ENCODE measurements around the gene LMAN1L.
A peak's percentile ranks its signal among the peaks of the same experiment; 100 is the strongest.
"Not testable (repeated sequence)": the region's sequence is repeated elsewhere in the genome, so short reads cannot be mapped to it uniquely, and the experiment has no call there.

LMAN1L gene

DNA sequence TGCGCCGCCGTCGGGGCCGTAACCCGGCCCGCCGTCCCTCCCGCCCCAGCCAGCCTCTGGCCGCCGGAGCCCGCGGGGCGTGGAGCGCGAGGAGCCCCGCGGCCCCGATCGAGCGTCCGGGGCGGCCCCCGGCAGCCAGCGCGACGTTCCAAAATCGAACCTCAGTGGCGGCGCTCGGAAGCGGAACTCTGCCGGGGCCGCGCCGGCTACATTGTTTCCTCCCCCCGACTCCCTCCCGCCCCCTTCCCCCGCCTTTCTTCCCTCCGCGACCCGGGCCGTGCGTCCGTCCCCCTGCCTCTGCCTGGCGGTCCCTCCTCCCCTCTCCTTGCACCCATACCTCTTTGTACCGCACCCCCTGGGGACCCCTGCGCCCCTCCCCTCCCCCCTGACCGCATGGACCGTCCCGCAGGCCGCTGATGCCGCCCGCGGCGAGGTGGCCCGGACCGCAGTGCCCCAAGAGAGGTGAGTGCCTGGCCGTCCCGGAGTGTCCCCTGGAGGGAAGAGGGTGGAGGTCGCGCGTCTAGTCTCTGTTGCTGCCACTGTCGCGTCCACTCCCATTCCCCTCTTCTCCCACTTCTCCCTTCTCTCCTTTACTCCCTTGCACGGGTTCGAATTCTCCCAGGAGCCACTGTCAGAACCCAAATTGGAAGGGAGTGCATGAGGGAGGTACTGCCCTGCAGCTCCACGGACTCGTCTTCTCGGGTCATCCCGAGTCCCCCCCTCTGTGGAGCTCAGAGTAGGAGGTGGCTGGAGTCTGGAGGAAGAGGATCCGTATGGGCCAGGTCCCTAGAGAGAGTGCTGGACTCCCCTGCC, 30.2 kb upstream of the LMAN1L start:
- peak; percentile 3 for DNase-seq

DNA sequence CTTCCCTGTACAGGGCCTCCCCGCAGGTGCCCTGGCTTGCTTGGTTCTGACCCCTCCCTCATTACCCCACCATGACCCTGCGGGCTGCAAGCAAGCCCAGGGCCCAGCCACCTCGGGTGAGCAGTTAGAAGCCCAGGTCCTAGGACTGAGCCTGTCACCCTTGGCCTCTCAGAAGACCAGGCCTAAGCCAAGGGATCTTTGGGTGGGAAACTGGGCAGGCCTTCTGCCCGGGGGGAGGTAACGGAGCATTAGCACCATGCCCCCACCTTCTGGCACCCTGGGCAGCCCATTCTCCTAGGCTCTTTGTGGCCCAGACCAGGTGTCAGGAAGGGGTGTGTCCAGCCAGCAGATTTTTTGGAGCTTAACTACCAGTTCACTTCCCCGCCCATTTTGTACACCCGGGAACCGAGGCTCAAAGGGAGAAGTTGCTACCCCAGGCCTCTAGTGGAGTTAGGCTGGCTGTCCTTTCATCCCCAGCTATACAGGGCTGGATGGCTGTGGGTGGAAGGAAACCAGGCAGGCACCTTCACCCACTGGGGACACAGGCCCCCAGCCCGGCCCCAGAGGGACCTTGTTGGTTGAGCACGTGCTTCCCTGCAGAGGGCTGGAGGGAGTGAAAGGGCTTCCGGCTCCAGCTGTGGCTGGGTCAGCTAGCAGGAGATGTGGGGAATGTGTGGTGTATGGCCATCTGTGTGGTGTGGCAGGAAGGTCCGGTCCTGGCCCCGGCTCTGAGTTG, 29.4 kb upstream of the LMAN1L start:
- DNase-seq: no peak

GRCh38 chr15:74783808-74784175, 28.8 kb upstream of the LMAN1L start:
- DNase-seq: no peak

DNA sequence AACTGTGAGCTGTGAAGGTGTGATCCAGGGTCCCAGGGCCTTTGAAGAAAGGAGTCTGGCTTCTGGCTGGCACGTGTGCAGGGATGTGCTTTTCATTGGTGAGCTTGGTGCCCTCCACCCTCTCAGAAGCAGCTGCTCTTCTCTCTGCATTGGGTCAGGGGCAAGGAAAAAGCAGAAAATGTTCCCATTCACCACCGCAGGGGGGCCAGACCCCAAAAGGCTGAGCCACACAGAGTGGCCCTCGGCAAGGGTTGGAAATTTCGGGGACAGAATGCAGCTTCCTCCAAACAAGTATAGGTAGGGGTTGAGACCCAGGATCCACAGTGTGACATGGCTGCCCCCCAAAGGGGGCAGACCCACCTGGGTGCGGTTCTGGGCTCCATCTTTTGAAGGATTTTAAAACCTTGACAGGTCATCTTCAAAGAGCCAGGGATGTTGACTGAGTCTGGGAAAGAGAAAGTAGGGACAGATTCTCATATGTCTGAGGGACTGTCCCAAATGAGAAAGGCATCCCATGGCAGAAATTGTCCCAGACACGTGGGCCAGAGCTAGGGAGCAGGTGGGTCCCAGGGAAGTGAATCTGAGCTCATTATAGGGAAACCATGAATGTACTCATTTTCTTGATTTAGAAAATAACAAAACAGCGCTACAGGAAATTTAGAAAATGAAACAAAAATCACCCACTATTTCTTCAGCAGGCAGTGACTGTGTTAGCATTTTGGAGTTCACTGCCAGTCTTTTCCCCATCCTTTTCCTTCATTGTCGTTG, 28.0 kb upstream of the LMAN1L start:
- no peak for DNase-seq

DNA sequence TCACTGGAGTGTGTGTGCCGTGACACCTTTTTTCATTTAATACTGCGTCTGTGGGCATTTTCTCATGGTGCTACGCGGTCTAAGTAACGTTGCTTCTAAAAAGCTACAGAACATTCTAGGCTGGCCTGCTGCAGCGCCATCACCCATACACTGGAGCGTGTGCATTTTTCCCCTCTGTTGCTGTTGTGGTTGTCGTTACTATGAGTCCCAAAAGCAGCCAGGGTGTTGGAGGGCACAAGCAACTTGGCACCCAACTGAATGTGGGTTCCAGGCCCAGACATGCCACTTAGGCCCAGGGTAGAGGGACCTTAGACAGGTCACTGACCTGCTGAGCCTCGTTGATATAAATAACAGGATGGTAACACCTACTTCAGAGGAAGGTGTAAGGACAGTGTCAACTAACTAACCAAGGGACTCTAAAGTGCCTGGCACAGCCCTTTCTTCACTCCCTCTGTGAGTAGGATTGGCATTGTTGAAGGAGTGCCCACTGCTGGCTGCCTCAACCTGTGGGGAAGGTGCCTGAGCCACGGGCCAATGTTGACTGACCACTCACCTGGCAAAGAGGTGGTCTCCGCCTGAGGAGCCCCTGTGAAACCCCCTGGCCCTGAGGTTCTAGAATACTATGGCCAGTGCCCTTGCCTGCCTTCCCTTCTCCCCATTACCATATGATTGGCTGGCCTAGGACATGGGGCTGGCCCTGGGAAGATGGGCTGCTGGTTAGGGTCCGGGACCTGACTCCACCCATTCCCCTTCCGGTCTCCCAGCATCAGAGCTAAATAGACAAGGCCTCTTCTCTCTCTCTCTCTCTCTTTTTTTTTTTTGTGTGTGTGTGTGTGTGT, 27.2 kb upstream of the LMAN1L start:
- DNase-seq: no peak

GRCh38 chr15:74786081-74786480, 26.6 kb upstream of the LMAN1L start:
- DNase-seq: not testable (repeated sequence)

DNA sequence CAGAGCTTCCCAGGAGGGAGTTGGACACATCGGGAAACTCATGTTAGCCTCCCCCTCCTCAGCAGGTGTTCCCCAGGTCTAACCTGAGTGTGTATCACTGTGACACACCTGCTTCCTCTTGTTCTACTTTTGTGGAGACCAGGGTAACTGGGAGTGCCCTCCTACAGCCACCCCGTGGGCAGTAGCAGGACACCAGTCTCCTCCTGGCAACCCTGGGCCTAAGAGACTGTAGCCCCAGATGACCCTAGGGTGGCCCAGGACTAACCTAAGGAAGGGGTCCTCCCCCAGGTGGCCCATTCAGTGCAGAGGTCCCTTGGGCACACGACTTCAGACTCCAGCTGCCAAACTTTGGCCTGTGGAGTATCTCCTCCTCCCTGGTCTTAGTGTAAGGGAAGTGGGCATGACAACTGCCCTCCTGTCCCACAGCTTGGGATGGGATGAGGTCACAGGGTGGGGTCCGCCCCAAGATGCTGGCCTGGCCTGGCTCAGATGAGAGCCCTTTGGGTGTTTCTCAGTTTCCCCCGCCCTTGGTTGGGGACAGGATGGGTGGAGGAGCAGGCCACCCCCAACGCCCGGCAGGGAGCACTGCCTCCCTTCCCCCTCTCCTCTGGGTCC, 26.0 kb upstream of the LMAN1L start:
- no peak for DNase-seq

- DNase-seq: no peak
Measured at GRCh38 chr15:74787251-74788041, 25.2 kb upstream of the LMAN1L start.

DNA sequence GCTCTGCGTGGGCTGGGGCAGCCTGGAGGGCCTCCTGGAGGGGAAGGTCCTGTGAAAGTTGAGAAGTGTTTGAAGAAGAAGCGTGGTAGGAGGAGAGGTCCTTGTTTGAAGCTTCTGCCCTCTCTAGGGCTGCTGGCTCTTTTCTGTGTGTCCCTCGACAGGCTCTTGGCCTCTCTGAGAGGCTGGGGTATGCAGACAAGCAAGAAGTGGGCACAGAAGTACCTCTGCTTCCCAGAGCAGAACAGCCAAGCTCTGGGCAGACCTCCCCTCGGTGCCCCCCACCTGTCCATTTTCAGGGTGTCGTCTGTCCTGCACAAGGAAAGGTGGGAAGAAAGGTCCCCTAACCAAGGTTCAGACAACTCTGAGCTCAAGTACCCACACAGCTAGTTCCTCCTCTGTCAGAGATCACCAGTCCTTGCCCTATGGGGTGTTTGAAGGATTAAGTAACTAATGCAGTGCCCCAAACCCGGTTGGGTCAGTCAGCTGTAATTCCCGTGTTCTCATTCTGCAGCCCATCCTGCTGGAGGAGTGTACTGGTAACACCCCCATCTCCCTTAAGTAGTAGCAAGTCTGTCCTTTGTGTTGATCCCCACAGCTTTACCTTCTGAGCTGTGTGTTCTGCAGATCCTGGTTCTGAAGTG, 24.5 kb upstream of the LMAN1L start:
- no peak for DNase-seq

DNA sequence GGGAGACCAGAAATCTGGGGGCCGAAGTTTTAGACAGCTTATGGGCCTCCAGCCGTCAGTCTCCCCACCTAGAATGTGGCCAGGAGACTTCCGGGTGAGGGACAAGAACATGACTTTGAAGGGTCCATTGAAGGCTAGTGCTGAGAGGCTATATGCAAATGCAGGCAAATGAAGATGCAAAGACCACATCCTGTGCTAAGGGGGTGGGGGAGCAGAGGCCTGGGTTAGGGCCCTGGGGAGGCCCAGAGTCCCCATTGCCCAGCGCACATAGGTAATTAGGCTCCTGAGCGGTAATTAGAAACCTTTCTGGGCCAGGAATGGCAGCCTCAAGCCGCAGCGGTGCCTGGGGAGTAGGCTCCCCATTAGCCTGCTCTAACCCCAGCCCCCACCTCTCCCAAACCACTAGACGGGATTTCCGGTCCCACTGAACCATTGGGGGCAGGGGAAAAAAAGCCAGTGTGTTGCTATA, 23.9 kb upstream of the LMAN1L start:
- no peak for DNase-seq

GRCh38 chr15:74789171-74789631, 23.4 kb upstream of the LMAN1L start:
- no peak for DNase-seq

DNA sequence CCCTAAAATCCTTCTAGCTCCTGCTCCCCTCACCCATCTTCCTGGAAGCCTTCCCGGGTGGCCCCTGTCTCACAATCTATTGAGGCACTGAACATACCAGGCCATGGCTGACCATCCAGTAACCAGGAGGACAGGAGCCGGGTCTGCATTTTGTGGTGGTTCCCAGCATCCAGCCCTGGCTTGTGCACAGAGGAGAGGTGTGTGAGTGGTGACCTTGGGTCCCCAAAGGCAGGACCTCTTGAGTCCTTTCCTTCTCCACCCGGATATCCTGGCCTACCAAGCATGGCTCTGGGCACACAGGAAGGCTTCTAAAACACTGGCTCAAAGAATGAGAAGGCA, 22.9 kb upstream of the LMAN1L start:
- DNase-seq: no peak

DNA sequence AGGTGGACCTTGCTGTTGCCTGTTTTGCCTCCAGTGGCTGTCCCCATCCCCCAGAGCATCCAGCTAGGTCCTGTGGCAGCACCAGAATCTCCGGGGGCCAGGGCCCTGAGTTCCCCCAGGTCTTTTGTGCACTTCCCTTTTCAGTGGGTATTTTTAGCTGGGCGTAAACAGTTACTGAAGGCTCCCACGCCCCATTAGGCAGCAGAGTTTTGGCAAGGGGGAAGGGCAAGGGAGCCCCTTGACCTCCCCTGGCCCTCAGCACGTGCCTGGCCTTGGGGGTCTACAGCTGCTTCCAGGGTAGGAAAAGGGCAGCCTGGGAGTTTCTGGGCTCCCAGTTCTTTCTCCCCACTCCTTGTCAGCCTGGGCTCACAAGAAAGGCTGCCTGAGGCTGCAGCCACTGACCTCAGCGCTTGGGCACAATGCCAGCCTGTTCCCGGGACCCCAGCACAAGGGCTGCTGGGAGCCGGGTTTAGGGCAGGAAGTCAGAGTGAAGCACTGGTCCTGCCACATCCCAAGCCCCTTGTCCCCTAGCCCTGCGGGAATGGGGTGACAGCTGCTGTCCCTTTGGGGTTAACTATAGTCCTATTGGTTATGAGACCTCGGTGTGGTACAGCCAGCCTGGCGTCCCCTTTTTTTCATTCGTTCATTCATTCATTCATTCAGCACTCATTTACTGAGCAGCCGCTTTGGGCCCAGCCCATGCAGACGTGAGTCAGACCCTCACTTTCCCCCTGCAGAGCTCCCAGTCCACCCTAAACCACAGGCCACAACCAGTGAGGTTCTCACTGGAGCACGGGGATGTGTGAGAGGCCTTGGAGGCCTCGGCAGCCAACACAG, 22.3 kb upstream of the LMAN1L start:
- no peak for DNase-seq

GRCh38 chr15:74791007-74791406, 21.6 kb upstream of the LMAN1L start:
- no peak for DNase-seq

- no peak for DNase-seq
Measured at GRCh38 chr15:74791667-74792066, 21.0 kb upstream of the LMAN1L start.

DNA sequence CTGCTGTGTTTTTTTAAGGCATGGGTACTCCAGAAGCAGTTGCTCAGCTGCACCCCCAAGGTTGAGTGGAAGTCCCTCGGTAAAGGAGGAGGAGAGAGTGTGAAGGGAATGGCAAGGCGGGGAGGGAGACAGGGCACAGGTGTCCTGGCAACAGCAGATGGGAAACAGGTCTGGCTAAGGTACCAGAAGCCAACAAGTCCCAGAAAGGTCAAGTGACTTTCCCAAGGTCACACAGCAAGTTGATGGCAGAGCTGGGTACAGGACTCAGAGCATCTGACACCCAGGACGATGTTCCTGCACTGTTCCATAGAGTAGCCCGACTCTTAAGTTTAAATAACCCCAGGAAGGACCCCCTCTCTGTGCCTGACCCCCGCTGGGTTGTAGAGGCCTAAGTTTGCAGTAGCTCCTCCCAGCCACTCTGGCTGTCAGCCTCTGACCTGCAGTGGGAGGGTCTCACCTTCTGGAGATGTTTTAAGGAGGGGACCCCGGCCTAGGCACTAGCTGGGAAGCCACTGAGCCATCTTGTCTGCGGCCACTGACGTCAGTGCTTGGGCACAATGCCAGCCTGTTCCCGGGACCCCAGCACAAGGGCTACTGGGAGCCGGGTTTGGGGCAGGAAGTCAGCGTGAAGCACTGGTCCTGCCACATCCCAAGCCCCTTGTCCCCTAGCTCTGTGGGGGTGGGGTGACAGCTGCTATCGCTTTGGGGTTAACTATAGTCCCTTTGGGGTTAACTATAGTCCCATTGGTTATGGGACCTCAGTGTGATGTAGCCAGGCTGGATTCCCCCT, 20.2 kb upstream of the LMAN1L start:
- no peak for DNase-seq

DNA sequence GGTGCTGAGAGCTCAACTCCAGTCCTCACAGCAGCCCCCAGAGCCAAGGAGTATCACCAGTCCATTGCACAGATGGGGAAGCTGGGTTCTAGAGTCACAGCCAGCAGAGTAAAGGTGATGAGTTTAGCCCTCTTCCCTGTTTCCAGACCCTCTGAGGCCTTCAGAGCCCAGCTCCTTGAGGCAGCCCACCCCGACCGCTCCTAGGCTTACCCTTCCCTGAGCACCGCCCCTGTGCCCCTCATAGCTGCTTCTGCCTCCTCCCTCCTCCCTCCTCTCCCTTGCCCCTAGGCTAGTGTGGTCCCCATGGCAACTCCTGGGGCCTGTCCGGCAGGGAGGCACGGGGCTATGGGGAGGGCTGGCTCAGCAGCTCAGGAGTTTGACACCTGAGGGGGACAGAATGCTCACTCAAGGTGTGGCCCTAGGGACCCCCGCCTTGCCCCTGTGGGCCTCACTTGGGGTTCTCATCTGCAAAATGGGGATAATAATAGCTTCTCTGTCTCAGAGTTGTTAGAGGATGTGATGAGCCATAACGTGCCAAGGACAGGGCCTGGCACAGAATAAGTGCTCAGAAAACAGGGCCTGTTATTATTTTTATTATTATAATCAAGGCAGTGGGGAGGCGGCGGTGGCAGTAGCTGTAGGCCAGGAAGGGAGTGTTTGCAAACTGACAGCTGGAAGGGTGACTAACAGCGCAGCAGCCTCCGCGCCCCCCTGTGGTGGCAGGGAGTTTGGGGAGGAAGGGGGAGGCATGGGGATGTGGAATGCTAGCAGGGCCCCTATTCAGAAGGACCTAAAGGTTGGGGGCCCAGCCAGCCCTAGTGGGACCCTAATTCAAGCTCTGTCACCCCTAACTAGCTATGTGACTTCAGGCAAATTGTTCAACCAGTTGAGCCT, 19.3 kb upstream of the LMAN1L start:
- DNase-seq: no peak

Measured in NCI-H2227 treated with DMSO at 0.1 percent for 48 hours (cell line).